Keratinocyte (primary cell): Measurements from ENCODE around the gene SLC30A7. TPM values are rescaled to one million over a fixed set of nuclear protein-coding genes. Genes with fewer than 3 reads are reported as not detected.

Source experiments
- DNase-seq: peaks from one replicate; pipeline ENCODE4 v3.0.0-alpha.2; 2011; ENCODE audit warnings: low read depth, missing footprints, low spot score
- FAIRE-seq: peaks from 2 replicates; lab custom pipeline; 2011; peaks lifted over from hg19 to GRCh38; lab: Jason Lieb, UNC
- H2AFZ ChIP-seq: 2 replicates; pipeline ENCODE4 v1.6.0; 2012; ENCODE audit warnings: low read length, control low read depth, inconsistent platforms; ENCODE audit not compliant: control insufficient read depth
- H3K27ac ChIP-seq: 2 replicates; pipeline ENCODE4 v1.5.1; 2011; ENCODE audit warnings: low read length; ENCODE audit not compliant: control insufficient read depth, insufficient read depth
- H3K27me3 ChIP-seq: 3 replicates; pipeline ENCODE4 v1.6.0; 2011; ENCODE audit warnings: low read length; ENCODE audit not compliant: control insufficient read depth, insufficient read depth; ENCODE audit errors: extremely low read depth
- H3K36me3 ChIP-seq, 2 experiments: 2 replicates in 1 of 2; 3 replicates in 1 of 2; pipeline ENCODE4 v1.5.1; 2011; ENCODE audit warnings: low read length in 2 of 2, mild to moderate bottlenecking in 1 of 2; ENCODE audit not compliant: control insufficient read depth in 2 of 2, insufficient read depth in 2 of 2; ENCODE audit errors: extremely low read depth in 1 of 2
- H3K4me1 ChIP-seq: 3 replicates; pipeline ENCODE4 v1.5.1; 2011; ENCODE audit warnings: low read length; ENCODE audit not compliant: control insufficient read depth, insufficient read depth; ENCODE audit errors: extremely low read depth
- H3K4me2 ChIP-seq: 3 replicates; pipeline ENCODE4 v1.6.0; 2011; ENCODE audit warnings: low read depth, low read length; ENCODE audit not compliant: control insufficient read depth, insufficient read depth; ENCODE audit errors: extremely low read depth
- H3K4me3 ChIP-seq, 3 experiments: fragments of 200-600 bp in 1 of 3; sonication (generic) in 1 of 3; 2 replicates in 2 of 3; 3 replicates in 1 of 3; pipeline ENCODE4 v1.5.1; 2011 to 2016; ENCODE audit warnings: low read length in 3 of 3, mild to moderate bottlenecking in 3 of 3, control low read depth in 2 of 3, inconsistent platforms in 1 of 3, low read depth in 1 of 3, mixed read lengths in 1 of 3, mixed run types in 1 of 3, moderate library complexity in 1 of 3; ENCODE audit not compliant: control insufficient read depth in 2 of 3, insufficient read depth in 2 of 3; ENCODE audit errors: extremely low read depth in 1 of 3
- H3K79me2 ChIP-seq: 2 replicates; pipeline ENCODE4 v1.6.0; 2012; ENCODE audit warnings: low read length; ENCODE audit not compliant: control insufficient read depth, insufficient read depth
- H3K9ac ChIP-seq: 3 replicates; pipeline ENCODE4 v1.6.0; 2011; ENCODE audit warnings: low read length; ENCODE audit not compliant: control insufficient read depth, insufficient read depth; ENCODE audit errors: extremely low read depth
- H3K9me1 ChIP-seq: 3 replicates; pipeline ENCODE4 v1.6.0; 2011; ENCODE audit warnings: low read length; ENCODE audit not compliant: control insufficient read depth, insufficient read depth; ENCODE audit errors: extremely low read depth
- H3K9me3 ChIP-seq: 2 replicates; pipeline ENCODE4 v1.5.1; 2012; ENCODE audit warnings: low read depth, low read length; ENCODE audit not compliant: control insufficient read depth
- H4K20me1 ChIP-seq: 3 replicates; pipeline ENCODE4 v1.6.0; 2011; ENCODE audit warnings: low read length; ENCODE audit not compliant: control insufficient read depth, insufficient read depth; ENCODE audit errors: extremely low read depth
- EZH2 ChIP-seq: IDR thresholded peaks from one replicate; pipeline ENCODE4 v1.6.1; 2012; ENCODE audit warnings: inconsistent platforms, mild to moderate bottlenecking, low read length, moderate library complexity
- dilution Hi-C: fragments of 300-500 bp; cut with MboI; formaldehyde crosslinking; loops from one replicate; pipeline ENCODE4 v1.7.0; 2020; ENCODE audit warnings: low sequenced_read_pairs; ENCODE audit not compliant: extremely low pct_ligation_motif_present
- polyA plus RNA-seq, 5 experiments: library from polyadenylated mRNA; depleted of rRNA in 3 of 5; stranded (reverse) in 3 of 5; stranded (forward) in 1 of 5; unstranded in 1 of 5; fragments of >200 nt; gene quantifications; 1 replicate in 1 of 5; 2 replicates in 3 of 5; 3 replicates in 1 of 5; pipeline versions ENCODE4 v1.2.1 to v1.2.3, GENCODE V29; 2011 to 2012; ENCODE audit warnings: missing spikeins in 2 of 5, low read depth in 1 of 5, low replicate concordance in 1 of 5
- TF ChIP-seq, protein P1 (sequence below), 3 experiments: IDR thresholded peaks in 1 of 3; conservative IDR thresholded peaks in 1 of 3; optimal IDR thresholded peaks in 1 of 3; 2 replicates in 2 of 3; 3 replicates in 1 of 3; pipeline versions ENCODE3 to v1.5.1; 2011; ENCODE audit warnings: low read length in 3 of 3, mild to moderate bottlenecking in 3 of 3, moderate library complexity in 2 of 3, control low read depth in 1 of 3, inconsistent platforms in 1 of 3; ENCODE audit not compliant: insufficient read depth in 2 of 3; ENCODE audit errors: extremely low read depth in 1 of 3

The SLC30A7 gene
- polyA plus RNA-seq, 1 donor (not counting 4 experiments of a cell fraction or from before 2014, with no cell fraction given): 15.1 TPM

DNA sequence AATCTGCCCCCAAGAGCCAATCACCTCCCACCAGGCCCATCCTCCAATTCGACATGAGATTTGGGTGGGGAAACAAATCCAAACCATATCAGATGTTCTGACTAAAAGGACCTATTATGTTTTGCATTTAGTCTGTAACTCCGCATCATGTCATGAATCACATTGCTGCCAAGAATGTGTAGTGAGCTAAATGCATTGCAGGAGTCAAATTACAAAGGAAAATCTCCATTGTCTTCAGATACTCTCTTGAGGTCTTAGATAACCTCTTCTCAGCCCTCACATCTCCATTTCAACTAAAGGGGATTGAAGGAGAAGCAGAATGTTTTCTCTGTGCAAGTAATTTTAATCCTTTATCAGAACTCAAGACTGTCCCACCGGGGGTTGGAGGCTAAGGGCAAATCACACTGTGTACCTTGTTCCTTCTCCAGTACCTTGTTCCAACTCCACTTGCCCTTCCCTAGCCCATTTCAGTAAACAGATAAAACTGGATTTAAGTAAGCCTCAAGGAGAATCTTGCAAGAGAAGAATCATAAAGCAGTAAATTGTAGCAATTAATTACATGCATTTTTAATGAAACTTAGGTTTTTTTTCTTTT, 35.4 kb upstream of the SLC30A7 start:
- no peak for DNase-seq
- Histone ChIP-seq H3K4me2 (no peak overlapping the region), H3K9me3 (no peaks in the 10 kb centered on the region), H3K36me3 (no peaks in the 10 kb centered on the region), H3K27me3 (no peaks in the 10 kb centered on the region), H2AFZ (no peak overlapping the region), H4K20me1 (no peaks in the 10 kb centered on the region), H3K4me3 (no peak overlapping the region), H3K4me1 (peaks cover 2% of the 10 kb centered on the region), H3K9ac (no peak overlapping the region), H3K9me1 (no peaks in the 10 kb centered on the region), H3K79me2 (no peaks in the 10 kb centered on the region), H3K27ac (no peak overlapping the region)
- dilution Hi-C loops: loop anchor here (25.0 kb wide), 1 partner anchor 398 kb away; no protein-coding TSS in a partner anchor
- peak; percentile 70 for FAIRE-seq
- no peak for TF ChIP-seq EZH2
- TF ChIP-seq, protein P1, sequence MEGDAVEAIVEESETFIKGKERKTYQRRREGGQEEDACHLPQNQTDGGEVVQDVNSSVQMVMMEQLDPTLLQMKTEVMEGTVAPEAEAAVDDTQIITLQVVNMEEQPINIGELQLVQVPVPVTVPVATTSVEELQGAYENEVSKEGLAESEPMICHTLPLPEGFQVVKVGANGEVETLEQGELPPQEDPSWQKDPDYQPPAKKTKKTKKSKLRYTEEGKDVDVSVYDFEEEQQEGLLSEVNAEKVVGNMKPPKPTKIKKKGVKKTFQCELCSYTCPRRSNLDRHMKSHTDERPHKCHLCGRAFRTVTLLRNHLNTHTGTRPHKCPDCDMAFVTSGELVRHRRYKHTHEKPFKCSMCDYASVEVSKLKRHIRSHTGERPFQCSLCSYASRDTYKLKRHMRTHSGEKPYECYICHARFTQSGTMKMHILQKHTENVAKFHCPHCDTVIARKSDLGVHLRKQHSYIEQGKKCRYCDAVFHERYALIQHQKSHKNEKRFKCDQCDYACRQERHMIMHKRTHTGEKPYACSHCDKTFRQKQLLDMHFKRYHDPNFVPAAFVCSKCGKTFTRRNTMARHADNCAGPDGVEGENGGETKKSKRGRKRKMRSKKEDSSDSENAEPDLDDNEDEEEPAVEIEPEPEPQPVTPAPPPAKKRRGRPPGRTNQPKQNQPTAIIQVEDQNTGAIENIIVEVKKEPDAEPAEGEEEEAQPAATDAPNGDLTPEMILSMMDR (optimal IDR thresholded peaks at IDR 0.05 in 1 of 3, IDR thresholded peaks at IDR 0.05 in 1 of 3, conservative IDR thresholded peaks at IDR 0.05 in 1 of 3; ENCODE audit: extremely low read depth in 1 of 3, insufficient read depth in 2 of 3, low read length in 3 of 3): no peak

DNA sequence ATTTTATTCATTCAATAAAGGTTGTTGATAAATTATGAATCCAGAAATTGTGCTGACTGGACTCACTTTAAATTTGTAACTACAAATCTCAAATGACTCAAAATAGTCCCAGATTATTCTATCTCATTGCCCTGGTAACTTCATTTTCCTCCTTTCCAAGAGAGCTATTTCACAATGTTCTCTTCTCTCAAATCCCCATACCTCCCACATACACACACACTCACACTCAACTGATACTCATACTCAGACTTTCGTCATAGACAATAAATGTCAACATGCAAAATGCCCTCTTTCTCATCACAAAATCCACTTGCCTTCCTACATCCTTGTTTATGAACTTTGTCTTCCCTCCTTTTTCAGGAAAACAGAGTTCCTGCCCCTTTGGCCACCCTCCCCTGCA, 34.5 kb upstream of the SLC30A7 start:
- DNase-seq (no peak), FAIRE-seq (no peak)
- Histone ChIP-seq H2AFZ (no peak overlapping the region), H3K9ac (no peak overlapping the region), H3K79me2 (no peaks in the 10 kb centered on the region), H3K27me3 (no peaks in the 10 kb centered on the region), H3K36me3 (no peaks in the 10 kb centered on the region), H3K9me1 (no peaks in the 10 kb centered on the region), H3K27ac (no peak overlapping the region), H4K20me1 (no peaks in the 10 kb centered on the region), H3K4me2 (no peak overlapping the region), H3K4me3 (no peak overlapping the region), H3K4me1 (peaks cover 2% of the 10 kb centered on the region), H3K9me3 (no peaks in the 10 kb centered on the region)
- TF ChIP-seq, protein P1 (optimal IDR thresholded peaks at IDR 0.05 in 1 of 3, IDR thresholded peaks at IDR 0.05 in 1 of 3, conservative IDR thresholded peaks at IDR 0.05 in 1 of 3; ENCODE audit: extremely low read depth in 1 of 3, insufficient read depth in 2 of 3, low read length in 3 of 3): no peak
- TF ChIP-seq EZH2: no peak
- dilution Hi-C loops: loop anchor here (25.0 kb wide), 1 partner anchor 399 kb away; no protein-coding TSS in a partner anchor
